Measurements from ENCODE around the gene SPATA31E1.
"Not testable (repeated sequence)": the region's sequence is repeated elsewhere in the genome, so short reads cannot be mapped to it uniquely, and the experiment has no call there.

Gene SPATA31E1

DNA sequence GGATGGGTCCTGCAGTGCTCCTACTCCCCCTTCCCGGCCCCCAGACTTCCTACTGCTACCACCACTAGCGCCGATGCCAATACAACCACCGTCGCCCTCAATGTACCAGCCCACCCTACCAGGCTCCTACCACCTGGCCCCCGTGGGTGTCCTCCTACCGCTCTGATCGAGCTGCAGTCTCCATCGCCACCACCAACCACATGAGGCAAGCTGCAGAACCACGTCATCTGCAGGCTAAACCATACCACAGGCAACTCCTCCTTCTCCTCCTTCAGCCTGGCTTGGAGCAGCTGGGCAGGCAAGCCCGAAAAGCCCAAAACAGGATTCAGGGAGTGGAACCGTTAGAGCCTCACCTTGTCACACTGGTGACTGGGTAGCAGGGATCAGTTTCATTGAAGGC lies 54.7 kb downstream of the SPATA31E1 start:
- not testable (repeated sequence) for H3K4me3 ChIP-seq (ENCODE audit: low read depth, low read length); H3K4me1 ChIP-seq (ENCODE audit: control insufficient read depth, insufficient read depth, low read length); H3K36me3 ChIP-seq (ENCODE audit: control insufficient read depth, insufficient read depth, low read length); H3K9ac ChIP-seq (ENCODE audit: low read length); H3K9me3 ChIP-seq (ENCODE audit: control insufficient read depth, insufficient read depth, low read depth, low read length); H3K27me3 ChIP-seq (ENCODE audit: control insufficient read depth, insufficient read depth, low read length); H3K27ac ChIP-seq (ENCODE audit: low read depth, low read length)

DNA sequence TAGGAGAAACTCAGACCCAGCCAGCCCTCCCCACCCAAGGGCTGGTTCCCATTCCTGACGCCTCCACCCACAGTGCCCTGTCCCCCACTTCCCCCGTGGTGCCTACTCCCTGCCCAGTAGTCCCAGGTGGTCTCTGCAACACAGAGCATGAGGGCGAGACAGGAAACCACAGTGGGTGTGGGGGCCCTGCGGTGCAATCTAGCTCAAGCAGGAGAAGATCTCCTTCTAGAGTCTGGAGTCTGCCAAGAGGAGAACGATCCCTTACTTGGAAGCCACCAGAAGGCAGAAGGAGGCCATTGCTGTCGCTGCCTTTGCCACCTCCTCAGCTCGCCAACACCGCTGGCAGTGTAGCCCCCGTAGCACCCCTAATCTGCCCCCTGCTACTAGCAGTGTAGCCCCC lies 55.2 kb downstream of the SPATA31E1 start:
- not testable (repeated sequence) for H3K27ac ChIP-seq (ENCODE audit: low read depth, low read length); H3K9ac ChIP-seq (ENCODE audit: low read length); H3K27me3 ChIP-seq (ENCODE audit: control insufficient read depth, insufficient read depth, low read length); H3K36me3 ChIP-seq (ENCODE audit: control insufficient read depth, insufficient read depth, low read length); H3K4me3 ChIP-seq (ENCODE audit: low read depth, low read length); H3K4me1 ChIP-seq (ENCODE audit: control insufficient read depth, insufficient read depth, low read length); H3K9me3 ChIP-seq (ENCODE audit: control insufficient read depth, insufficient read depth, low read depth, low read length)

DNA sequence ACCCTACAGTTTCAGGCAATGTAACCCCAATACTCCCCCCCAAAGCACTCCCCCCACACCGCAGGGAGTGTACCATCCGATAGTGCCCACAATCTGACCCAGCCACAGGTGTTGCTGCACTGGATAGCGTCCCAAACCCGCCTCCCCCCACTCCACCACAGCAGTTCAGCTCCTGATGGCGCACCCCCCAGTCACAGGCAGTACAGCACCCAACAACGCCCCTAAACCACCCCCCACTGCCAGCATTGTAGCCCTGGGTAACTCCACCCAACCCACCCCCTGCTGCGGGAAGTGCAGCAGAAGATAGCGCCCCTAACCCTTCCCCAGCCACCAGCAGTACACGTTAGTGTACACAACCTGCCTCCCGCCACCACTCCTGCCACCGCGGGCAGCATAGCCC lies 55.7 kb downstream of the SPATA31E1 start:
- not testable (repeated sequence) for H3K36me3 ChIP-seq (ENCODE audit: control insufficient read depth, insufficient read depth, low read length); H3K9me3 ChIP-seq (ENCODE audit: control insufficient read depth, insufficient read depth, low read depth, low read length); H3K4me1 ChIP-seq (ENCODE audit: control insufficient read depth, insufficient read depth, low read length); H3K4me3 ChIP-seq (ENCODE audit: low read depth, low read length); H3K9ac ChIP-seq (ENCODE audit: low read length); H3K27me3 ChIP-seq (ENCODE audit: control insufficient read depth, insufficient read depth, low read length); H3K27ac ChIP-seq (ENCODE audit: low read depth, low read length)

Measured in HUES6 (cell line).